ENCODE data around the gene ADCY1. TPM values are rescaled to one million over a fixed set of nuclear protein-coding genes. Genes with fewer than 3 reads are reported as not detected.
A peak's percentile ranks its signal among the peaks of the same experiment; 100 is the strongest.
"Not testable (repeated sequence)": the region's sequence is repeated elsewhere in the genome, so short reads cannot be mapped to it uniquely, and the experiment has no call there.

The ADCY1 gene
- total and polyA plus RNA-seq, 8 donors: 0.33 to 1.8 (median 1.3) TPM

GRCh38 chr7:45721686-45722598 lies 147.8 kb downstream of the ADCY1 start:
- H3K4me3 ChIP-seq: no peak overlapping the region
- intact Hi-C loops (cut with DNase I; ENCODE audit: low total_unique reads): no loop called here
- H3K4me1 ChIP-seq: no peaks in the 10 kb centered on the region
- peaks cover 0 to 3% (median 0%) of the 10 kb centered on the region in 4 donors for H3K9me3 ChIP-seq
- TF ChIP-seq EP300 (IDR thresholded peaks at IDR 0.05): no peak
- TF ChIP-seq POLR2A (IDR thresholded peaks at IDR 0.05): no peak
- no peak for TF ChIP-seq CTCF (IDR thresholded peaks at IDR 0.05)
- TF ChIP-seq POLR2AphosphoS5 (IDR thresholded peaks at IDR 0.05): no peak
- H3K36me3 ChIP-seq: peaks cover 16 to 45% (median 39%) of the 10 kb centered on the region in 4 donors
- 87 to 94% (median 92%) methylated on average over 18 to 22 of the region's 22 CpGs for WGBS, 5 donors
- DNase-seq: no peak
- H3K27ac ChIP-seq: no peak overlapping the region
- no peaks in the 10 kb centered on the region for H3K27me3 ChIP-seq

DNA sequence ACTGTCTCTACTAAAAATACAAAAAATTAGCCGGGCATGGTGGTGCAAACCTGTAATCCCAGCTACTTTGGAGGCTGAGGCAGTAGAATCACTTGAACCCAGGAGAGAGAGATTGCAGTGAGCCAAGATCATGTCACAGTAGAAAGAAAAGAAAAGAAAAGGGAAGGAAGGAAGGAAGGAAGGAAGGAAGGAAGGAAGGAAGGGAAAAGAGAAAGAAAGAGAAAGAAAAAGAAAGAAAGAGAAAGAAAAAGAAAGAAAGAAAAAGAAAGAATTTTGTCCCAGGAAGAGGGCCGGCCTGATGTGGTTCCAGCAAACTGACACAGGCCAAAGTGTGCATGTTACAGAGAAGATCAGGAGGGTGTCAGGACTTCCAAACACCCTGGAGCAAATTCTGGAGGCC lies 151.1 kb downstream of the ADCY1 start:
- H3K27me3 ChIP-seq; H3K4me3 ChIP-seq; H3K27ac ChIP-seq; H3K4me1 ChIP-seq; H3K9me3 ChIP-seq; DNase-seq; intact Hi-C loops (cut with DNase I; ENCODE audit: low total_unique reads): not testable (repeated sequence)
- 84 to 100% (median 94%) methylated on average over 2 of the region's 2 CpGs for whole genome bisulfite sequencing, 5 donors
- peaks cover 28 to 65% (median 62%) of the 10 kb centered on the region in 4 donors for H3K36me3 ChIP-seq

GRCh38 chr7:45726883-45727282 lies 152.7 kb downstream of the ADCY1 start:
- DNase-seq: no peak
- Histone ChIP-seq H3K4me3 (no peak overlapping the region), H3K9me3 (peaks cover 0 to 4% (median 0%) of the 10 kb centered on the region in 4 donors), H3K27me3 (no peaks in the 10 kb centered on the region), H3K4me1 (no peaks in the 10 kb centered on the region), H3K27ac (no peak overlapping the region), H3K36me3 (peaks cover 28 to 65% (median 62%) of the 10 kb centered on the region in 4 donors)
- intact Hi-C loops (cut with DNase I; ENCODE audit: low total_unique reads): no loop called here
- WGBS, 5 donors: 96 to 99% (median 98%) methylated on average over 21 to 29 of the region's 29 CpGs
- TF ChIP-seq POLR2AphosphoS5 (IDR thresholded peaks at IDR 0.05) (no peak), CTCF (IDR thresholded peaks at IDR 0.05) (no peak), EP300 (IDR thresholded peaks at IDR 0.05) (no peak), POLR2A (IDR thresholded peaks at IDR 0.05) (no peak)

DNA sequence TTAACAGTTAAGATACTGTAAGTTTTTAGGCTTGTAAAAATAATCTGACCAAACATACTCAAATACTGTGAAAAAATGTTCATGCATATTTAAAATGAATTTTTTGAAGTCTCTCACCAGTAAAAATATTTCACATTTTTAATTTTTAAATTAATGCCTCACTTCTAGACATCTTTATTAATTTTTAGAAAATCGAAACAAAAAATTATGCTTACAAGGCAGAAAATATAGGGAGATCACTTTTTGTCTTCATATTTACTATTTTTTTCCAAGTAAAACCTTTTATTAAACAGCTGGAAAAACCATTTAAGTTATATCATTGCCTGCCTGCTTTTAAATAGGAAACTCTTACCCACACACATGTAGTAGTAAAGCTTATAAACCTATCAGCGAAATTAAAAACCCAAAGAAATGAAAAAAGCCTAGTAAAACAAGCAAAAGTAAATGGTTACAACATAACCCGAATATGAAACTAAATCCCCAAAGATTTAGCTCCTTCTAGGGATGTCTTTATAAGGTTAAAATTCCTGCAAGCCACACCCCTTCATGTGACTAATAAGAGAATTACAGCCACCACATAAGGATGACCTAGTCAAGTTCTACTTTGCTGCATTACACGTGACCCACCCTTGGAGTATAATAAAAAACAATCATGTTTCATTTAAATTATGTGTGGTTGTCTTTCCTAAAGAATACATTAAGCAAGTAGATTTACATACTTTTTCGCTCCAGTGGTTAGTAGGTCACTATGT lies 157.7 kb downstream of the ADCY1 start:
- H3K36me3 ChIP-seq: peaks cover 13 to 48% (median 35%) of the 10 kb centered on the region in 4 donors
- H3K4me3 ChIP-seq; H3K4me1 ChIP-seq; intact Hi-C loops (cut with DNase I; ENCODE audit: low total_unique reads); DNase-seq; H3K27me3 ChIP-seq; H3K27ac ChIP-seq; H3K9me3 ChIP-seq: not testable (repeated sequence)
- WGBS, 5 donors: 84 to 93% (median 91%) methylated on average over 5 of the region's 5 CpGs

GRCh38 chr7:45738920-45739319 lies 164.8 kb downstream of the ADCY1 start:
- H3K4me1 ChIP-seq; DNase-seq; H3K4me3 ChIP-seq; H3K27me3 ChIP-seq; intact Hi-C loops (cut with DNase I; ENCODE audit: low total_unique reads); H3K27ac ChIP-seq; H3K9me3 ChIP-seq: not testable (repeated sequence)
- peaks cover 0 to 65% (median 59%) of the 10 kb centered on the region in 4 donors for H3K36me3 ChIP-seq
- 80 to 93% (median 91%) methylated on average over 9 of the region's 9 CpGs for WGBS, 5 donors

DNA sequence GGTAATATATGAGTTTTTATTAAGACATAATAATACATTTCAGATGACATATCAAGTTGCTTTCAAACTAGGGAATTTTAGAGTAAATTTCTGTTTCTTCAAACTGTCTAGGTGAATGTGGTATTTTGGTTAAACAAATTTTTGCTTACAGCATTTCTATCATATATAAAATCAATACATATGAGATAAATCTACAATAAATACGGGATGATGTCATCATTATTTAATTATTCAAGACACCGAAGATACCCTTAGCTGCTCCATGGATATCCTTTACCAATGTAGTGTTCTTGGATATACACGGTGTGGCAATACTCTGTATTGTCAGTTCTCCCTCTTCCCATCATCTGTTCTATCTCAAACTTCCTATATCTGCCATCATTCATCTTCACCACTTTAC lies 166.4 kb downstream of the ADCY1 start:
- DNase-seq; H3K27ac ChIP-seq; H3K4me1 ChIP-seq; H3K27me3 ChIP-seq; H3K9me3 ChIP-seq; H3K4me3 ChIP-seq; intact Hi-C loops (cut with DNase I; ENCODE audit: low total_unique reads): not testable (repeated sequence)
- H3K36me3 ChIP-seq: peaks cover 0 to 73% (median 65%) of the 10 kb centered on the region in 4 donors
- whole genome bisulfite sequencing, 5 donors: 93 to 100% (median 98%) methylated on average over 3 of the region's 3 CpGs

DNA sequence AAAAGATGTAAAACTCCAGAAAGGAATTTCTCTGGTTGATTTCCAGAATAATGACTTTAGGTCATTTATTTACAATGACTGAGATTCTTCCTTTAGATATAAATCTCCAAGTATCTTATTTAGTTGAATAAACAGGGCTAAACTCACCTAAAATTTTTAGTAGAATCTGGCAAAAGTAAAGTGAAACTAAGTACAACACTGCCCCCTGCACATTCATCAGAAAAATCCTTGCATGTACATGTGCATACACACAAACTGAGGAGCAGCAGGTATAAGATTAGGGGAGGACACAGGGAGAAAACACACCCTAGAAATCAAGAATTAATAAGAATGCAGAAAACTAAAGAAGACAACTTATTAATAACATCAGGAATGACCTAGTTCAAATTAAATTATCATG lies 174.8 kb downstream of the ADCY1 start:
- peaks cover 0 to 74% (median 59%) of the 10 kb centered on the region in 4 donors for H3K36me3 ChIP-seq
- DNase-seq: peak in 1 of 2 donors; percentile 7
- intact Hi-C loops (cut with DNase I; ENCODE audit: low total_unique reads); H3K4me3 ChIP-seq; H3K9me3 ChIP-seq; H3K4me1 ChIP-seq; H3K27me3 ChIP-seq; H3K27ac ChIP-seq: not testable (repeated sequence)

DNA sequence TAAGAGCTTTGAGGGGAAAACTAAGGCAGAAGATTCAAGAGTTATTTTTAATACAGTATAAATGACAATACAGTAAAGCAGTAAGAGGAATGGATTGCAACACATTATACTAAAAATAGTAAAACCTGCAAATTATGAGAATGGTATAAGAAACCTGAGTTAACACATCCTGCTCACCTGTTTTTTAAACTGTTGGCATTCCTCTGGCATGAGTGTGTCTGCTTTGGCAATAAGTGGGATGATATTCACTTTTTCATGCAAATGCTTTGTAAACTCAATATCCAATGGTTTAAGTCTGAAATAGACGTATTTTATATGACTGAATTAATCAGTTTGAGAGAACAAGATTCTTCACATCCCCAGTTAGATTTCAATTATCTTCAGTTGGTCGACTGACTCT lies 177.2 kb downstream of the ADCY1 start:
- not testable (repeated sequence) for H3K4me1 ChIP-seq, H3K27ac ChIP-seq, H3K9me3 ChIP-seq

GRCh38 chr7:45756333-45756732 lies 182.2 kb downstream of the ADCY1 start:
- peaks cover 0 to 47% (median 36%) of the 10 kb centered on the region in 4 donors for H3K36me3 ChIP-seq
- H3K9me3 ChIP-seq; H3K4me1 ChIP-seq; intact Hi-C loops (cut with DNase I; ENCODE audit: low total_unique reads); H3K27ac ChIP-seq; DNase-seq; H3K4me3 ChIP-seq; H3K27me3 ChIP-seq: not testable (repeated sequence)
- WGBS, 5 donors: 92 to 98% (median 96%) methylated on average over 2 to 4 of the region's 4 CpGs

More for the DNA sequence above, 177.2 kb downstream of the ADCY1 start:
- H3K4me3 ChIP-seq; DNase-seq; H3K27me3 ChIP-seq; intact Hi-C loops (cut with DNase I; ENCODE audit: low total_unique reads): not testable (repeated sequence)
- H3K36me3 ChIP-seq: peaks cover 0 to 64% (median 53%) of the 10 kb centered on the region in 4 donors
- 85 to 95% (median 91%) methylated on average over 2 of the region's 2 CpGs for WGBS, 5 donors

All from stomach (tissue), 9 donors.